ENCODE data around the gene OR10G3. TPM values are rescaled to one million over a fixed set of nuclear protein-coding genes. Genes with fewer than 3 reads are reported as not detected.

OR10G3 gene, protein sequence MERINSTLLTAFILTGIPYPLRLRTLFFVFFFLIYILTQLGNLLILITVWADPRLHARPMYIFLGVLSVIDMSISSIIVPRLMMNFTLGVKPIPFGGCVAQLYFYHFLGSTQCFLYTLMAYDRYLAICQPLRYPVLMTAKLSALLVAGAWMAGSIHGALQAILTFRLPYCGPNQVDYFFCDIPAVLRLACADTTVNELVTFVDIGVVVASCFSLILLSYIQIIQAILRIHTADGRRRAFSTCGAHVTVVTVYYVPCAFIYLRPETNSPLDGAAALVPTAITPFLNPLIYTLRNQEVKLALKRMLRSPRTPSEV
- polyA plus RNA-seq (2013, experiment 1 of 2), result not detected
- polyA plus RNA-seq (2013, experiment 2 of 2), result not detected

DNA sequence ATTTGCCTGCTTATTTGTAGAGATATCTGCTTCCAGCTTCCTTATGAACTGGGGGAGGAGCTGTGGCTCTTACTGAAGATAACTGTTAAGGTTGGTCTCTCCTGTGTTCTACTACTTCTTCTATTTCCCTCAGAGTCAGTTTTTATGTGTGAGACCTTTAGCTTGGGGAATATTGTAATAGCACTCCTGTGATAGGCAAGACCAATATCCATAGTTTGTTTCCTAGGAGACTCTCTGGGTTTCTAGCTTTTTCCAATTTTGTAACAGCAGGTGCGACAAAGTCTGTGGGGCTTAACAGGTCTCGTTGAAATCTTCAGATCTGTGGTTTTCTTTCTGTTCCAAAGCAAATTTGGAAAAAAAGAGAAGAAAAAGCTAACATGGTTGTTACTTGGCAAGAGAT is at the start of gene OR10G3:
OR10G3 (minus strand) TSS at position 101 of the 400 bp plus-strand sequence. CDS start 9,332 bp downstream, outside the sequence.
- H4K91ac ChIP-seq (ENCODE audit: low read depth, low read length, poor library complexity), result no peak within 1 kb of the TSS
- no peak within 1 kb of the TSS for H4K8ac ChIP-seq (ENCODE audit: low read depth, low read length)
- H2BK120ac ChIP-seq (ENCODE audit: low read depth, low read length), result no peak within 1 kb of the TSS
- H3K9me3 ChIP-seq (replicated peaks in 1 of 2; ENCODE audit: control insufficient read depth in 2 of 2, insufficient read depth in 1 of 2, low read depth in 1 of 2, low read length in 2 of 2), result no peaks in the 10 kb centered on the region
- no peak within 1 kb of the TSS for H2BK5ac ChIP-seq (ENCODE audit: low read length)
- no peak within 1 kb of the TSS for H3K9ac ChIP-seq (ENCODE audit: low read depth, low read length, poor library complexity)
- no peak within 1 kb of the TSS for H2AFZ ChIP-seq (ENCODE audit: low read length)
- H2AK5ac ChIP-seq (ENCODE audit: low read depth, low read length), result no peak within 1 kb of the TSS
- no peak within 1 kb of the TSS for H2BK12ac ChIP-seq (ENCODE audit: low read length)
- WGBS, 2 donors (ENCODE audit: extremely low coverage in 2 of 2, insufficient read length in 2 of 2, insufficient replicate concordance in 1 of 2), result no CpG with 5 or more reads among the region's 2 CpGs
- no peak within 1 kb of the TSS for H3K27ac ChIP-seq (replicated peaks; ENCODE audit: low read length)
- H3K14ac ChIP-seq (ENCODE audit: low read length), result no peak within 1 kb of the TSS
- H3K18ac ChIP-seq (ENCODE audit: low read length), result no peak within 1 kb of the TSS
- no peak for DNase-seq (ENCODE audit: low spot score)
- no peaks in the 10 kb centered on the region for H3K4me1 ChIP-seq (ENCODE audit: control insufficient read depth in 2 of 2, insufficient read depth in 1 of 2, low read depth in 1 of 2, low read length in 2 of 2)
- no peak within 1 kb of the TSS for H3K4me3 ChIP-seq (ENCODE audit: low read length in 2 of 2)
- H3K4ac ChIP-seq (ENCODE audit: low read length), result no peak within 1 kb of the TSS
- H3K27me3 ChIP-seq (ENCODE audit: control insufficient read depth in 3 of 3, insufficient read depth in 3 of 3, low read depth in 1 of 3, low read length in 3 of 3), result peaks cover 0 to 18% (median 2%) of the 10 kb centered on the region in 3 experiments
- H3K23ac ChIP-seq (ENCODE audit: low read depth, low read length, poor library complexity), result no peak within 1 kb of the TSS
- no peak within 1 kb of the TSS for H2BK15ac ChIP-seq (ENCODE audit: low read length)
- no peak within 1 kb of the TSS for H3K4me2 ChIP-seq (ENCODE audit: insufficient read depth, low read length, poor library complexity, severe bottlenecking)
- H3K79me1 ChIP-seq (ENCODE audit: low read depth, low read length), result no peaks in the 10 kb centered on the region
- no peaks in the 10 kb centered on the region for H3K36me3 ChIP-seq (replicated peaks in 1 of 2; ENCODE audit: control insufficient read depth in 2 of 2, insufficient read depth in 2 of 2, low read length in 2 of 2)

DNA sequence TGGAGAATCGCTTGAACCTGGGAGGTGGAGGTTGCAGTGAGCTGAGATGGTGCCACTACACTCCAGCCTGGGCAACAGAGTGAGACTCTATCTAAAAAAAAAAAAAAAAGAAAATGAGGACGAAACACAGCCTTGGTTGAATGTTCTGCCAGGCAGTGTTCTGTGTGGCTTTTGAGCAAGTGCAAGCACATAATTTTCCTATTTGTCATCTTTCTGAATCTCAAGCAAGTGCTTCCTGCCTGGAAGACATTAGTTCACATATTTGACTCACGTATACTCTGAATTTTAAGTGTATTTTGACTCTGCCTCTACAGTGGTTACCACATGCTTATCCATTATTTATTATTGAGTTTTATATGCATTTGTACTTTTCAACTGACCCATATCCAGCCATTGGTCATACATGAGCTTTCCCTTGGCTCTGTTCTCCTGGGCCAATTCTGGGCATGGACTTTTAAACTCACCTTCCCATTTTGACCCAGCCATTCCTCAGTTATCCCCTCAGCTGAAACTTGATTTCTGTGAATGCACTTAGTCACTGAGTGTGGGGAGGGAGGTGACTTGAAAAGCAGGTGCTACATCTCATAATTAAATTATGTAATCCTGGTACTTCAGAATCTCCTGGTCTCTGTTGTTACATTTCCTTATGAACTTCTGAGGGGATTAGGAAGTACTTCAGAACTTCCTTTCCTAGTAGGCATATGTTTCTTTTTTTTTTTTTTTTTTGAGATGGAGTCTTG is 46.8 kb upstream of the OR10G3 start:
- WGBS, 2 donors (ENCODE audit: extremely low coverage in 2 of 2, insufficient read length in 2 of 2, insufficient replicate concordance in 1 of 2), result no CpG with 5 or more reads among the region's 3 CpGs

DNA sequence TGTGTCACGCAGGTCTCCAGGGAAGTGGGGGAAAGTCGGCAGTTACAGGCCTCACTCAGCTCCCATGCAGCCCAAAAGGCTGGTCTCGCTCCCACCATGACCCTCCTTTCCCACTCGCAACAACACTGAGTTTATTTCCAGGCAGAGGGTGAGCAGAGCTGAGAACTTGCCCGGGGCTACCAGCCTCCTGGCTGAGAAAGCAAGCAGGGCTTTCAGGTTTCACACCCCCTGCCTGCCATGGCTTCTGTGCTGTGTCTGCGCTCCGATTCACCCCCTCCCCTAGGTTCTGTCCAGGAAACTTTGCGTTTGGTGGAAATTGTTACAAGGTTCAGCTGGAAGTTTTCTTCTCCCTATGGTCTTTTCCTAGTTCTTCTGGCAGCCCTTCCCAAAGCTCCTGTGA is 37.7 kb upstream of the OR10G3 start:
- H2BK120ac ChIP-seq (ENCODE audit: low read depth, low read length), result no peak overlapping the region
- H3K18ac ChIP-seq (ENCODE audit: low read length), result peak overlapping the region; percentile 20
- no peaks in the 10 kb centered on the region for H3K9me3 ChIP-seq (replicated peaks in 1 of 2; ENCODE audit: control insufficient read depth in 2 of 2, insufficient read depth in 1 of 2, low read depth in 1 of 2, low read length in 2 of 2)
- H3K36me3 ChIP-seq (replicated peaks in 1 of 2; ENCODE audit: control insufficient read depth in 2 of 2, insufficient read depth in 2 of 2, low read length in 2 of 2), result no peaks in the 10 kb centered on the region
- peaks cover 0 to 3% of the 10 kb centered on the region in 2 donors for H3K4me1 ChIP-seq (ENCODE audit: control insufficient read depth in 2 of 2, insufficient read depth in 1 of 2, low read depth in 1 of 2, low read length in 2 of 2)
- H3K4me3 ChIP-seq (ENCODE audit: low read length in 2 of 2), result peak overlapping the region in 1 of 2 donors; percentile 15
- H2AK5ac ChIP-seq (ENCODE audit: low read depth, low read length), result no peak overlapping the region
- H3K27me3 ChIP-seq (ENCODE audit: control insufficient read depth in 3 of 3, insufficient read depth in 3 of 3, low read depth in 1 of 3, low read length in 3 of 3), result peaks cover 0 to under 1% (median 0%) of the 10 kb centered on the region in 3 experiments
- H2BK12ac ChIP-seq (ENCODE audit: low read length), result no peak overlapping the region
- no peak overlapping the region for H4K8ac ChIP-seq (ENCODE audit: low read depth, low read length)
- no CpG with 5 or more reads among the region's 8 CpGs for WGBS, 2 donors (ENCODE audit: extremely low coverage in 2 of 2, insufficient read length in 2 of 2, insufficient replicate concordance in 1 of 2)
- H3K4ac ChIP-seq (ENCODE audit: low read length), result no peak overlapping the region
- H3K79me1 ChIP-seq (ENCODE audit: low read depth, low read length), result no peaks in the 10 kb centered on the region
- H3K27ac ChIP-seq (replicated peaks; ENCODE audit: low read length), result no peak overlapping the region
- H3K14ac ChIP-seq (ENCODE audit: low read length), result no peak overlapping the region
- H3K23ac ChIP-seq (ENCODE audit: low read depth, low read length, poor library complexity), result no peak overlapping the region
- no peak overlapping the region for H2BK15ac ChIP-seq (ENCODE audit: low read length)
- no peak for DNase-seq (ENCODE audit: low spot score)
- no peak overlapping the region for H2AFZ ChIP-seq (ENCODE audit: low read length)
- H3K4me2 ChIP-seq (ENCODE audit: insufficient read depth, low read length, poor library complexity, severe bottlenecking), result no peak overlapping the region
- no peak overlapping the region for H2BK5ac ChIP-seq (ENCODE audit: low read length)
- no peak overlapping the region for H4K91ac ChIP-seq (ENCODE audit: low read depth, low read length, poor library complexity)
- no peak overlapping the region for H3K9ac ChIP-seq (ENCODE audit: low read depth, low read length, poor library complexity)

More for the DNA sequence above, 46.8 kb upstream of the OR10G3 start:
- no peaks in the 10 kb centered on the region for H3K27me3 ChIP-seq (ENCODE audit: control insufficient read depth in 3 of 3, insufficient read depth in 3 of 3, low read depth in 1 of 3, low read length in 3 of 3)
- H2AK5ac ChIP-seq (ENCODE audit: low read depth, low read length), result no peak overlapping the region
- H3K79me1 ChIP-seq (ENCODE audit: low read depth, low read length), result no peaks in the 10 kb centered on the region
- H2BK15ac ChIP-seq (ENCODE audit: low read length), result no peak overlapping the region
- no peak overlapping the region for H3K4me3 ChIP-seq (ENCODE audit: low read length in 2 of 2)
- H3K4ac ChIP-seq (ENCODE audit: low read length), result no peak overlapping the region
- H4K91ac ChIP-seq (ENCODE audit: low read depth, low read length, poor library complexity), result no peak overlapping the region
- no peak overlapping the region for H2AFZ ChIP-seq (ENCODE audit: low read length)
- no peak overlapping the region for H2BK5ac ChIP-seq (ENCODE audit: low read length)
- no peak overlapping the region for H2BK120ac ChIP-seq (ENCODE audit: low read depth, low read length)
- H2BK12ac ChIP-seq (ENCODE audit: low read length), result no peak overlapping the region
- no peak overlapping the region for H3K18ac ChIP-seq (ENCODE audit: low read length)
- no peak overlapping the region for H4K8ac ChIP-seq (ENCODE audit: low read depth, low read length)
- no peak overlapping the region for H3K27ac ChIP-seq (replicated peaks; ENCODE audit: low read length)
- no peak overlapping the region for H3K4me2 ChIP-seq (ENCODE audit: insufficient read depth, low read length, poor library complexity, severe bottlenecking)
- no peak for DNase-seq (ENCODE audit: low spot score)
- H3K9me3 ChIP-seq (replicated peaks in 1 of 2; ENCODE audit: control insufficient read depth in 2 of 2, insufficient read depth in 1 of 2, low read depth in 1 of 2, low read length in 2 of 2), result no peaks in the 10 kb centered on the region
- no peak overlapping the region for H3K9ac ChIP-seq (ENCODE audit: low read depth, low read length, poor library complexity)
- H3K14ac ChIP-seq (ENCODE audit: low read length), result no peak overlapping the region
- no peak overlapping the region for H3K23ac ChIP-seq (ENCODE audit: low read depth, low read length, poor library complexity)
- H3K4me1 ChIP-seq (ENCODE audit: control insufficient read depth in 2 of 2, insufficient read depth in 1 of 2, low read depth in 1 of 2, low read length in 2 of 2), result no peaks in the 10 kb centered on the region
- H3K36me3 ChIP-seq (replicated peaks in 1 of 2; ENCODE audit: control insufficient read depth in 2 of 2, insufficient read depth in 2 of 2, low read length in 2 of 2), result no peaks in the 10 kb centered on the region

DNA sequence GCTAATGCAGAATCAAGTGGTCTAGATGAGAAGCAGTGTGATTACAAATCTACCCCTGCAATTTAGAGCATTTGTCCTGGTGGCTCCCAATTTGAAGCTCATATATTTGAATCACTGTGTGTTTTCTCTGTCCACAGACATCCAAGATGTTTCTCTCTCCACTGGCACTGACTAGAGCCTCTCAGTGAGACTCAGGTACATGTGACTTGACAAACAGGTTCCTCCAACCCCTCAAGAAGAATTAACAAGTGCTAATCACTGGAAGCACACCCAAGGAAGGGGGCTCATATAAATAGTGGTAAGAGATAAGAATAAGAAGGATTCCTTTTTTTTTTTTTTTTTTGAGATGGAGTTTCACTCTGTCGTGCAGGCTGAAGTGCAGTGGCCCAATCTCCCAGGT is 34.4 kb upstream of the OR10G3 start:
- Histone ChIP-seq H3K9ac (ENCODE audit: low read depth, low read length, poor library complexity) (no peak overlapping the region), H3K4me1 (ENCODE audit: control insufficient read depth in 2 of 2, insufficient read depth in 1 of 2, low read depth in 1 of 2, low read length in 2 of 2) (peaks cover 0 to 3% of the 10 kb centered on the region in 2 donors), H3K27ac (replicated peaks; ENCODE audit: low read length) (no peak overlapping the region), H3K27me3 (ENCODE audit: control insufficient read depth in 3 of 3, insufficient read depth in 3 of 3, low read depth in 1 of 3, low read length in 3 of 3) (peaks cover 0 to 5% (median 0%) of the 10 kb centered on the region in 3 experiments), H3K14ac (ENCODE audit: low read length) (no peak overlapping the region), H3K36me3 (replicated peaks in 1 of 2; ENCODE audit: control insufficient read depth in 2 of 2, insufficient read depth in 2 of 2, low read length in 2 of 2) (no peaks in the 10 kb centered on the region), H3K4ac (ENCODE audit: low read length) (no peak overlapping the region), H2AK5ac (ENCODE audit: low read depth, low read length) (no peak overlapping the region), H2BK12ac (ENCODE audit: low read length) (no peak overlapping the region), H4K8ac (ENCODE audit: low read depth, low read length) (no peak overlapping the region), H2BK120ac (ENCODE audit: low read depth, low read length) (no peak overlapping the region), H3K4me2 (ENCODE audit: insufficient read depth, low read length, poor library complexity, severe bottlenecking) (no peak overlapping the region), H3K9me3 (replicated peaks in 1 of 2; ENCODE audit: control insufficient read depth in 2 of 2, insufficient read depth in 1 of 2, low read depth in 1 of 2, low read length in 2 of 2) (no peaks in the 10 kb centered on the region), H3K18ac (ENCODE audit: low read length) (no peak overlapping the region), H3K79me1 (ENCODE audit: low read depth, low read length) (no peaks in the 10 kb centered on the region), H2BK15ac (ENCODE audit: low read length) (no peak overlapping the region), H3K4me3 (ENCODE audit: low read length in 2 of 2) (no peak overlapping the region), H2BK5ac (ENCODE audit: low read length) (no peak overlapping the region), H2AFZ (ENCODE audit: low read length) (no peak overlapping the region), H3K23ac (ENCODE audit: low read depth, low read length, poor library complexity) (no peak overlapping the region), H4K91ac (ENCODE audit: low read depth, low read length, poor library complexity) (no peak overlapping the region)
- no peak for DNase-seq (ENCODE audit: low spot score)
- no CpG with 5 or more reads among the region's 1 CpG for WGBS, 2 donors (ENCODE audit: extremely low coverage in 2 of 2, insufficient read length in 2 of 2, insufficient replicate concordance in 1 of 2)

Measured in neuronal stem cell (in vitro differentiated cells).